Caco-2 (cell line): ENCODE measurements around the gene ZP3. TPM values are rescaled to one million over a fixed set of nuclear protein-coding genes. Genes with fewer than 3 reads are reported as not detected.
A peak's percentile ranks its signal among the peaks of the same experiment; 100 is the strongest.
"Not testable (repeated sequence)": the region's sequence is repeated elsewhere in the genome, so short reads cannot be mapped to it uniquely, and the experiment has no call there.

ENCODE experiments used
- BruUV-seq: library from RNA; stranded (reverse); fragments of 400-500 nt; replicated peaks from 2 replicates; lab custom pipeline; 2021; lab: Mats Ljungman, UMichigan
- CTCF ChIA-PET: fragments of 300-600 bp; sonication (Branson Sonifier 250); formaldehyde crosslinking; loops from one replicate; lab custom pipeline; 2022; ENCODE audit warnings: antibody characterized with exemption; lab: Charles Lee
- POLR2A ChIA-PET: fragments of 300-600 bp; sonication (Branson Sonifier 250); formaldehyde crosslinking; loops from one replicate; lab custom pipeline; 2022; ENCODE audit warnings: antibody characterized with exemption; lab: Charles Lee
- DNase-seq, 2 experiments: peaks; one replicate each; pipeline versions ENCODE4 v3.0.0 to v3.0.0-alpha.2; 2020 to 2022
- H3K27me3 ChIP-seq: replicated peaks from 2 replicates; pipeline ENCODE4 v1.6.0; 2011; ENCODE audit warnings: low read length; ENCODE audit not compliant: control insufficient read depth, insufficient read depth
- H3K36me3 ChIP-seq: 2 replicates; pipeline ENCODE4 v1.5.1; 2011; ENCODE audit warnings: low read length; ENCODE audit not compliant: control insufficient read depth, insufficient read depth
- H3K4me1 ChIP-seq: fragments of 250-450 bp; sonication (Bioruptor Pico); 2 replicates; pipeline ENCODE4 v1.5.1; 2020; ENCODE audit warnings: mild to moderate bottlenecking
- H3K4me3 ChIP-seq: 2 replicates; pipeline ENCODE4 v1.5.1; 2011; ENCODE audit warnings: low read depth, mild to moderate bottlenecking, control low read depth, low read length
- H3K9me3 ChIP-seq: fragments of 250-450 bp; sonication (Bioruptor Pico); 2 replicates; pipeline ENCODE4 v1.5.1; 2020; ENCODE audit warnings: mild to moderate bottlenecking, moderate library complexity
- H3K27ac Mint-ChIP-seq: one replicate; pipeline ENCODE4 v1.8.0; 2022; ENCODE audit warnings: mixed read lengths; ENCODE audit not compliant: unreplicated experiment
- H3K27me3 Mint-ChIP-seq: one replicate; pipeline ENCODE4 v1.8.0; 2022; ENCODE audit warnings: mixed read lengths; ENCODE audit not compliant: insufficient read depth, unreplicated experiment
- H3K36me3 Mint-ChIP-seq: one replicate; pipeline ENCODE4 v1.8.0; 2022; ENCODE audit warnings: mild to moderate bottlenecking, mixed read lengths; ENCODE audit not compliant: insufficient read depth, unreplicated experiment
- H3K4me1 Mint-ChIP-seq: one replicate; pipeline ENCODE4 v1.8.0; 2022; ENCODE audit warnings: low read depth, mixed read lengths; ENCODE audit not compliant: unreplicated experiment
- H3K4me3 Mint-ChIP-seq: one replicate; pipeline ENCODE4 v1.8.0; 2022; ENCODE audit warnings: mild to moderate bottlenecking, moderate library complexity, mixed read lengths; ENCODE audit not compliant: unreplicated experiment
- H3K9me3 Mint-ChIP-seq: one replicate; pipeline ENCODE4 v1.8.0; 2022; ENCODE audit warnings: mixed read lengths; ENCODE audit not compliant: unreplicated experiment
- intact Hi-C: fragments of 100-400 bp; cut with micrococcal nuclease; formaldehyde crosslinking; loops from one replicate; pipeline ENCODE4 v1.10.0; 2022; ENCODE audit not compliant: unreplicated experiment
- total RNA-seq: library from RNA; stranded (reverse); gene quantifications from 2 replicates; pipeline ENCODE4 v1.2.3, GENCODE V29; 2022
- TF ChIP-seq, protein P1 (sequence below), 2 experiments: fragments of 200-600 bp in 1 of 2; IDR thresholded peaks; 1 replicate in 1 of 2; 2 replicates in 1 of 2; pipeline versions ENCODE4 v1.5.1 to v1.8.0; 2011 to 2022; ENCODE audit warnings: antibody characterized with exemption in 1 of 2, control low read depth in 1 of 2, inconsistent platforms in 1 of 2, low read depth in 1 of 2, low read length in 1 of 2, mild to moderate bottlenecking in 1 of 2, moderate library complexity in 1 of 2; ENCODE audit not compliant: insufficient read depth in 1 of 2, severe bottlenecking in 1 of 2, unreplicated experiment in 1 of 2

The ZP3 gene
- total RNA-seq, 1 experiment from 2014 or later = 3.2 TPM

DNA sequence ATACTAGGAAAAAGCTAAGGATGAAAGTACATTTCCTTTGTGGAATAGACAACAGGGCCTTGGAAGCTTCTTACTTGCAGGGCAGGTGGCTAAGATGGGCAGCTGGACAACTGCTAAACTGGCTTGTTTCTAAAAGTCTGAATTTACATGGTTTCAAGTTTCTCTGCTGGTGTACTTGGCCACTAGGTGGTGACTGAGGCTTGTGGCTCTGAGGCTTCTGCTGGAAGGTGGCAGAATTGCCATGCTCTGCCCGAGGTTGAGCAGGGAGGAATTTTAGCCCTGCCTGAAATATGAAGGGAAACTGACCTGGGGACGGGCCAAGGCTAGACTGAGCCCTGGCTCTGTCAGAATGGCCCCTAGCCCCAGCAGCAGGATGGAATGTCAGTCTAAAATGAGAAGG lies 13.1 kb downstream of the ZP3 start:
- peak; percentile 83 to 86 for DNase-seq
- H3K27me3 ChIP-seq, H3K36me3 ChIP-seq, CTCF ChIA-PET, H3K4me1 ChIP-seq, H3K4me1 Mint-ChIP-seq, BruUV-seq, H3K27me3 Mint-ChIP-seq, H3K4me3 ChIP-seq, intact Hi-C loops, H3K36me3 Mint-ChIP-seq, H3K9me3 ChIP-seq, H3K9me3 Mint-ChIP-seq, POLR2A ChIA-PET, H3K27ac Mint-ChIP-seq, H3K4me3 Mint-ChIP-seq: not testable (repeated sequence)
- TF ChIP-seq, protein P1, sequence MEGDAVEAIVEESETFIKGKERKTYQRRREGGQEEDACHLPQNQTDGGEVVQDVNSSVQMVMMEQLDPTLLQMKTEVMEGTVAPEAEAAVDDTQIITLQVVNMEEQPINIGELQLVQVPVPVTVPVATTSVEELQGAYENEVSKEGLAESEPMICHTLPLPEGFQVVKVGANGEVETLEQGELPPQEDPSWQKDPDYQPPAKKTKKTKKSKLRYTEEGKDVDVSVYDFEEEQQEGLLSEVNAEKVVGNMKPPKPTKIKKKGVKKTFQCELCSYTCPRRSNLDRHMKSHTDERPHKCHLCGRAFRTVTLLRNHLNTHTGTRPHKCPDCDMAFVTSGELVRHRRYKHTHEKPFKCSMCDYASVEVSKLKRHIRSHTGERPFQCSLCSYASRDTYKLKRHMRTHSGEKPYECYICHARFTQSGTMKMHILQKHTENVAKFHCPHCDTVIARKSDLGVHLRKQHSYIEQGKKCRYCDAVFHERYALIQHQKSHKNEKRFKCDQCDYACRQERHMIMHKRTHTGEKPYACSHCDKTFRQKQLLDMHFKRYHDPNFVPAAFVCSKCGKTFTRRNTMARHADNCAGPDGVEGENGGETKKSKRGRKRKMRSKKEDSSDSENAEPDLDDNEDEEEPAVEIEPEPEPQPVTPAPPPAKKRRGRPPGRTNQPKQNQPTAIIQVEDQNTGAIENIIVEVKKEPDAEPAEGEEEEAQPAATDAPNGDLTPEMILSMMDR (IDR thresholded peaks at IDR 0.05; ENCODE audit: insufficient read depth in 1 of 2, low read depth in 1 of 2, low read length in 1 of 2, severe bottlenecking in 1 of 2, unreplicated experiment in 1 of 2) = peak; percentile 74 to 80

DNA sequence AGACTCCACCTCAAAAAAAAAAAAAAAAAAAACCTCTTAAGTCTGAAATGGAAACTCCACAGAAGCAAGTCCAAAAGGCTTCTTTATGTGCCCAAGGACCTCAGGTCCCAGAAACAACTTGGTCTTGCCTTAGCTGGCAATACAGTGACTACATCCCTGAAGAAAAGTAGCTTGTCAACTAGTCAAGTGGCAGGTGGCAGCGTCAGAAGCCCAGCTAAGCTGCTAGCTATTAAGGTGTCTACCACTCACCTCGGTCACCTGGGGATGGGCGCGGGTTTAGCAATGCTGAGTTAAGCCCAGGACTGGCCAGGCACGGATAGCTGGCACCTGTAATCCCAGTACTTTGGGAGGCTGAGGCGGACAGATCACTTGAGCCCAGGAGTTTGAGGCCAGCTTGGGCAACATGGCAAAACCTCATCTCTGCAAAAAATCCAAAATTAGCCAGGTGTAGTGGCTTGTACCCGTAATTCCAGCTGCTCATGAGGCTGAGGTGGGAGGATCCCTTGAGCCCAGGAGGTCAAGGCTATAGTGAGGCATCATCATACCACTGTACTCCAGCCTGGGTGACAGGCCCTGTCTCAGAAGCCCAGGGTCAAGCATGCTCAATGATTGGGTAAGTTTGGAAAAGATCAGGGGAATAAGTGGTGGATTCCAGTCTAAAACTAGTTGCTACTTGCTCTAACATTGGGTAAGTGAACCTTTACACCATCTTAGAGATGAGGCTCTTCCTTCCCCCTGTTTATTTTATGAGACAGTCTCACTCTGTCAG lies 14.6 kb downstream of the ZP3 start:
- H3K36me3 Mint-ChIP-seq, H3K36me3 ChIP-seq, POLR2A ChIA-PET, H3K9me3 Mint-ChIP-seq, H3K4me1 Mint-ChIP-seq, H3K4me1 ChIP-seq, H3K9me3 ChIP-seq, H3K4me3 Mint-ChIP-seq, BruUV-seq, H3K27me3 ChIP-seq, DNase-seq, H3K4me3 ChIP-seq, intact Hi-C loops, CTCF ChIA-PET, H3K27me3 Mint-ChIP-seq, H3K27ac Mint-ChIP-seq: not testable (repeated sequence)

DNA sequence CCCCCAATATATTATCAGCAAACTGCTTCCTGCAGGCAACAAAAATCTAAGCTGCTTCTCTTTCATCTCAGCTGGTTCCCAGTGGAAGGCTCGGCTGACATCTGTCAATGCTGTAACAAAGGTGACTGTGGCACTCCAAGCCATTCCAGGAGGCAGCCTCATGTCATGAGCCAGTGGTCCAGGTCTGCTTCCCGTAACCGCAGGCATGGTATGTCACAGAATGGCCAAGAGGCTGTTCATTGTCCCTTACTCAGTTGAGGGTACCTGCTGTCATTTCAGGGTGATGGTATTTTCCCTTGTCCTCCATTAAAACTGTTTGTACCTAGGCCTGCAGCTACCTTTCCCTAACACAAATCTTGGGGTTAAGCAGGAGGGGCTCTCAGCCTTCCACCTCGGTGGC lies 15.7 kb downstream of the ZP3 start:
- BruUV-seq, CTCF ChIA-PET: not testable (repeated sequence)

DNA sequence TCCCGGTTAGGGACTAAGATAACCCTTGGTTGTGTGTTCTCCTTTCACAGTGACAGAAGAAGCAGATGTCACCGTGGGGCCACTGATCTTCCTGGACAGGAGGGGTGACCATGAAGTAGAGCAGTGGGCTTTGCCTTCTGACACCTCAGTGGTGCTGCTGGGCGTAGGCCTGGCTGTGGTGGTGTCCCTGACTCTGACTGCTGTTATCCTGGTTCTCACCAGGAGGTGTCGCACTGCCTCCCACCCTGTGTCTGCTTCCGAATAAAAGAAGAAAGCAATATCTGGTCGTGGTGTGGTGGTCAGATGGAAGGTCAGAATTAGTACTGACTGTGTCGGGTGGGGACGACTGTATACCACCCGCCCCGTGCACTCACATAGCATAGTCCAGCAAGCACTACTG lies 17.0 kb downstream of the ZP3 start:
- H3K4me1 ChIP-seq, CTCF ChIA-PET, BruUV-seq, H3K36me3 Mint-ChIP-seq, DNase-seq, H3K27me3 Mint-ChIP-seq, H3K27me3 ChIP-seq, H3K4me3 ChIP-seq, H3K4me1 Mint-ChIP-seq, intact Hi-C loops, POLR2A ChIA-PET, H3K9me3 ChIP-seq, H3K4me3 Mint-ChIP-seq, H3K36me3 ChIP-seq, H3K9me3 Mint-ChIP-seq, H3K27ac Mint-ChIP-seq: not testable (repeated sequence)

More for the DNA sequence above, 15.7 kb downstream of the ZP3 start:
- intact Hi-C loops, H3K4me1 ChIP-seq, H3K36me3 ChIP-seq, POLR2A ChIA-PET, H3K36me3 Mint-ChIP-seq, H3K4me3 Mint-ChIP-seq, H3K27ac Mint-ChIP-seq, H3K4me1 Mint-ChIP-seq, H3K27me3 ChIP-seq, DNase-seq, H3K9me3 Mint-ChIP-seq, H3K9me3 ChIP-seq, H3K27me3 Mint-ChIP-seq, H3K4me3 ChIP-seq: not testable (repeated sequence)

DNA sequence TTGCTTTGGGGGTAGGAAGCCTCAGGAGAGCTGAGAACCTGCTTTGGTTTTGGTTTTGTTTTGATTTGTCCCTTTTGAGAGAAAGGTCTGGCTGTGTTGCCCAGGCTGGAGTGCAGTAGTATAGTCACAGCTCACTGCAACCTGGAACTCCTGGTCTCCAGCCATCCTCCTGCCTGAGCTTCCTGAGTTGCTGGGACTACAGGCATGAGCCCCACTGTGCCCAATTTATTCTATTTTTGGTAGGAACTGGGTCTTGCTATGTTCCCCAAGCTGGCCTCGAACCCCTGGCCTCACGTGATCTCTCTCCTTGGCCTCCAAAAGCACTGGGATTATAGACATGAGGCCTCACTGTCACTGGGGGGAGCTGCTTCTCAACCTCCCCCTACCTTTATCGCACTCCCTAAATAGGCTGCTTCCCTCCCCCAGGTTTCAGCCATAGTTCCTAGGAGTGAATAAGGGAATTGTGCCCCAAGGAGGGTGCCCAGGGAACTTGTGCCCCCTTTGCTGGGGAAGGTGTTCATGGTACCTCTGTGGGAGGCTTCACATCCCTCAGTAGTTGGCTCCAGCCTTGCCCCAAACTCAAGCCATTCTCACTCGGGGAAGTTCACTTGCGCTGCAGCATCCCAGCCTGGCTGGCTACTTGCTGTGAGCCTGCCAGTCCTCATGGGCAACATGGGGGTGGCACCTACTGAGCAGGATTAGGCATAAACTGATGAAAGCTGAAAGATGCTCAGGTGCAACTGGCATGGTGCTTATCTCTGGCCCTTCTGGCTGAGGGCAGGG lies 18.1 kb downstream of the ZP3 start:
- intact Hi-C loops, H3K27me3 Mint-ChIP-seq, H3K9me3 Mint-ChIP-seq, H3K36me3 ChIP-seq, BruUV-seq, POLR2A ChIA-PET, CTCF ChIA-PET, H3K9me3 ChIP-seq, H3K27me3 ChIP-seq, DNase-seq, H3K27ac Mint-ChIP-seq, H3K4me1 Mint-ChIP-seq, H3K36me3 Mint-ChIP-seq, H3K4me3 ChIP-seq, H3K4me1 ChIP-seq, H3K4me3 Mint-ChIP-seq: not testable (repeated sequence)

DNA sequence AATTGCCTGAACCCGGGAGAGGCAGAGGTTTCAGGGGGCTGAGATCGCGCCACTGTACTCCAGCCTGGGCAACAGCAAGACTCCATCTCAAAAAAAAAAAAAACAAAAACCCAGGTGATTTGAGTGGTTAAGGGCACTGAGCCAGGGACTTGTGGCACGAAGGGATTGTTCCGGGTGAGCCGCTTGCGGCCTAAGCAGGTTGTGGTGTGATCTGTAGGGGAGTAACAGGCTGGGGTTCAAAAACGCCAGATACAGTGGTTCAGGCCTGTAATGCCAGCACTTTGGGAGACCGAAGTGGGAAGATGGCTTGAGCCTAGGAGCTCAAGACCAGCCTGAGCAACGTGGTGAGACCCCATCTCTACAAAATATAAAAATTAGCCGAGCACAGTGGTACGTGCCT lies 19.1 kb downstream of the ZP3 start:
- H3K36me3 Mint-ChIP-seq = not testable (repeated sequence)

More for the DNA sequence above, 19.1 kb downstream of the ZP3 start:
- H3K27me3 Mint-ChIP-seq, DNase-seq, H3K27ac Mint-ChIP-seq, intact Hi-C loops, BruUV-seq, H3K27me3 ChIP-seq, H3K9me3 ChIP-seq, H3K4me1 ChIP-seq, POLR2A ChIA-PET, H3K9me3 Mint-ChIP-seq, H3K4me3 ChIP-seq, H3K4me1 Mint-ChIP-seq, CTCF ChIA-PET, H3K36me3 ChIP-seq, H3K4me3 Mint-ChIP-seq: not testable (repeated sequence)
